NCI-H146 treated with DMSO at 0.1 percent for 48 hours (cell line): ENCODE results near the gene SH2D4B.

Experiments
- DNase-seq: peaks from one replicate; lab custom pipeline; 2025; ENCODE audit not compliant: unreplicated experiment; lab: John Stamatoyannopoulos, UW

The SH2D4B gene

GRCh38 chr10:80622153-80622552, 84.5 kb downstream of the SH2D4B start:
- DNase-seq, result no peak

GRCh38 chr10:80630324-80630723, 92.6 kb downstream of the SH2D4B start:
- no peak for DNase-seq

GRCh38 chr10:80632742-80633141, 95.0 kb downstream of the SH2D4B start:
- no peak for DNase-seq

GRCh38 chr10:80633383-80633860, 95.7 kb downstream of the SH2D4B start:
- no peak for DNase-seq

- DNase-seq, result no peak
Measured at GRCh38 chr10:80633910-80634309, 96.2 kb downstream of the SH2D4B start.

- DNase-seq, result no peak
Measured at GRCh38 chr10:80642661-80643060, 105.0 kb downstream of the SH2D4B start.

- DNase-seq, result no peak
Measured at GRCh38 chr10:80646366-80646765, 108.7 kb downstream of the SH2D4B start.

GRCh38 chr10:80647173-80647833, 109.6 kb downstream of the SH2D4B start:
- DNase-seq, result no peak

DNA sequence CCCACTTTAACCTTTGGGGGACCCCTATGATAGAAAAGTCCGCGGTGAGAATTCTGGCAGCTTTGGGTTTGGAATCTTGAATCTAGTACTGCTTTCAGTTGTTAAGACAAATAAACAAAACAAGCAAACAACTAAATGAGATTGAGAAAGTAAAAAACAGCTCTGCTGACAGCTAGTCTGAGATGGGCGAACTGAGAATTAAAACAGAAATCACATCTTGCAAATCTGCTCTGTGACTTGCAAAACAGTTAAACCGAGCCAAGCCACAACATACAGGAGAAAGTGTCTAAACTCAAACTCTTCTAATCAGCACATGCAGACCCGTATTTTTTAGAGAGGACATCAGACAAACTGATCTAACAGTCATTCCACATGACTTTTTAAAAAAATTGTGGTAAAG, 110.4 kb downstream of the SH2D4B start:
- no peak for DNase-seq

GRCh38 chr10:80649183-80649582, 111.5 kb downstream of the SH2D4B start:
- DNase-seq, result no peak

DNA sequence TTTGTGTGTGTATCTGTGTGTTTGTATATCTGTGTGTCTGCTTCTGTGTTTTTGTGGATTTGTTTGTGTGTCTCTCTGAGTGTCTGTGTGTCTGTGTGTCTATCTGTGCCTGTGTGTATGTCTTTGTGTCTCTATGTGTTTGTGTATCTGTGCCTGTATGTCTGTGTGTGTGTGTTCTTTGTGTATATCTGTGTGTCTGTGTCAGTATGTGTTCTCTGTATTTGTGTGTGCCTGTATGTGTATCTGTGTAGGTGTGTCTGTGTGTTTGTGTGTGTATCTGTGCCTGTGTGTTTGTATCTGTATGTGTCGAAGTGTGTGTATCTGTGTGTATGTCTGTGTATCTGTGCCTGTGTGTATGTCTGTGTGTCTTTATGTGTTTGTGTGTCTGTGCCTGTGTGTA, 118.2 kb downstream of the SH2D4B start:
- DNase-seq, result no peak

- DNase-seq, result no peak
Measured at GRCh38 chr10:80658068-80658467, 120.4 kb downstream of the SH2D4B start.

- no peak for DNase-seq
Measured at GRCh38 chr10:80659289-80659688, 121.6 kb downstream of the SH2D4B start.

- DNase-seq, result no peak
Measured at GRCh38 chr10:80660266-80660665, 122.6 kb downstream of the SH2D4B start.

DNA sequence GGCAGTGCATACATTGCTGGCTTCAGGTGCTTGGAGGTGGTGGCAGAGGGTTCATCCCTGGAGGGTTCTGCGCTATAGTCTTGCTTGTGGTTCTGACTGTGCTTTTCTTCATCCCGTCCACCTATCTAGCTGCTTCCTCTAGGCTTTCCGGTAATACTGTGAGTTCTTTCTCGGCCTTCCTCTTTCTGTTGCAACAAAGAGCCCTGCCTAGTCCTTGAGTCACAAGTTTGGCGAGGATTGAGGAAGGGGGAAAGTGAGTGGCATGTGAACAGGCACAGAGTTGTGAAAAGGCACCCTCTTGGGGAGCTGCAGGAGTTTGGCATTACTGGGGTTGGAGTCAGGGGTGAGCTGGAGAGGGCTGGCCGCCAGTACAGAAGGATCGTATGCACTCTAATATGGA, 123.0 kb downstream of the SH2D4B start:
- no peak for DNase-seq

GRCh38 chr10:80661526-80661925, 123.8 kb downstream of the SH2D4B start:
- DNase-seq, result no peak

- peak; percentile 19 for DNase-seq
Measured at GRCh38 chr10:80662429-80663261, 124.9 kb downstream of the SH2D4B start.

DNA sequence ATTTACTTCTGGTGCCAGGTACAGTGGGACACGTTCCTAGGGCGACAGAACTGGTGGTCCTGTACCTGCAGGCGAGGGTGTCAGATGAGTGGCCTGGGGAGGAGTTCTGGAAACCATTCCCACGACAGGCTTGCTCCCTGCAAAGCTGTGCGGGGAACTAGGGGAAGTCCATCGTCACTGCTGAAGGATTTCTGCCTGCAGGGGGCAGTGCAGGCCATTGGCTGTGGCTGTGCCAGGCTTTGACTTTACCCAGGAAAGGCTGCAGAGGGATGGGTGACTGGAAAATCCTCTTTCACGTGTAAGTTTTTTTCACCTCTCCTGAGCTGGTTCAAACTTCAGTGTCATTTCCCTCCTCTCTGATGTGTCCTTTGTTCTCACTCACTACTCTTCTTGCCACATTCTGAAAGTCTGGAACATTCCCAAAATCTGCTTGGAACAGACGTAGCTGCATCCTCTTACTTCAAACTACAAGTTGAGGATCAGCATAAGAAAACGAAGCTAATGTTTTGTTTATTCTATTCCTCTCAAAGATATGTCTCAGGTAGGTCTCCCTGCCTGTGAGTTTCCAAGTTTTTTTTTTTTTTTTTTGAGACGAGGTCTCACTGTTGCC, 126.5 kb downstream of the SH2D4B start:
- peak; percentile 5 for DNase-seq

DNA sequence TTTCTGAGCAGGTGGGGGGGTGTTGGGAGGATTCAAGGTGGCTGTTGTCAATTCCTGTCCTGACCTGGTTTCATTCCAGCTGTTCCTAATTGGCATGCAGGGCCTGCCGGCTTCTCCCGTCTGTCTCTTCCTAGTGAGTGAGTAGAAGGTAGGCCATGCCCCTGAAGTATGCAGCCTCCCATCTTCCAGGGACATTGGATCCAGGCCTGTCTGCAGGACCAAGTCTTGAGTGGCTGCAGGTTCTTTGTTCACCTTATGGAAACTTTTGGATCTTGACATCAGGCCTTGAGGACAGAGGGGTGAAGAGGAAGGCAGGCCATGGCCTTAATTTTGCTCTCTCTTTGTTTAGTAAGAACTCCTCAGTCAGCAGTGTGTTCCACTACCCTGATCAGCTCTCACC, 131.8 kb downstream of the SH2D4B start:
- no peak for DNase-seq

GRCh38 chr10:80670774-80671173, 133.1 kb downstream of the SH2D4B start:
- no peak for DNase-seq

GRCh38 chr10:80671847-80672246, 134.1 kb downstream of the SH2D4B start:
- DNase-seq, result no peak

GRCh38 chr10:80672613-80673012, 134.9 kb downstream of the SH2D4B start:
- no peak for DNase-seq
